ENCODE results near the gene HLTF.

Gene HLTF

GRCh38 chr3:149089395-149089794 lies 3.1 kb upstream of the HLTF start:
- DNase-seq (ENCODE audit: low spot score), result no peak

GRCh38 chr3:149087208-149087607 lies 875 bp upstream of the HLTF start:
- no peak for DNase-seq (ENCODE audit: low spot score)

GRCh38 chr3:149085828-149086231 lies 503 bp downstream of the HLTF start:
- DNase-seq (ENCODE audit: low spot score), result peak; percentile 42

GRCh38 chr3:149081772-149082171 lies 4.6 kb downstream of the HLTF start:
- DNase-seq (ENCODE audit: low spot score), result no peak

GRCh38 chr3:149080699-149081091 lies 5.6 kb downstream of the HLTF start:
- DNase-seq (ENCODE audit: low spot score), result peak; percentile 37

- no peak for DNase-seq (ENCODE audit: low spot score)
Measured at GRCh38 chr3:149080011-149080698, 6.2 kb downstream of the HLTF start.

- DNase-seq (ENCODE audit: low spot score), result no peak
Measured at GRCh38 chr3:149077628-149078027, 8.7 kb downstream of the HLTF start.

- no peak for DNase-seq (ENCODE audit: low spot score)
Measured at GRCh38 chr3:149067883-149068282, 18.4 kb downstream of the HLTF start.

- DNase-seq (ENCODE audit: low spot score), result no peak
Measured at GRCh38 chr3:149061776-149062175, 24.6 kb downstream of the HLTF start.

GRCh38 chr3:149058602-149059001 lies 27.7 kb downstream of the HLTF start:
- no peak for DNase-seq (ENCODE audit: low spot score)

- no peak for DNase-seq (ENCODE audit: low spot score)
Measured at GRCh38 chr3:149058198-149058597, 28.1 kb downstream of the HLTF start.

- no peak for DNase-seq (ENCODE audit: low spot score)
Measured at GRCh38 chr3:149055575-149055974, 30.8 kb downstream of the HLTF start.

- no peak for DNase-seq (ENCODE audit: low spot score)
Measured at GRCh38 chr3:149044339-149045083, 41.8 kb downstream of the HLTF start.

- DNase-seq (ENCODE audit: low spot score), result peak; percentile 19
Measured at GRCh38 chr3:149042789-149043386, 43.4 kb downstream of the HLTF start.

GRCh38 chr3:149038322-149038721 lies 48.0 kb downstream of the HLTF start:
- no peak for DNase-seq (ENCODE audit: low spot score)

- no peak for DNase-seq (ENCODE audit: low spot score)
Measured at GRCh38 chr3:149037684-149038083, 48.6 kb downstream of the HLTF start.

GRCh38 chr3:149031096-149031495 lies 55.2 kb downstream of the HLTF start:
- DNase-seq (ENCODE audit: low spot score), result no peak

- DNase-seq (ENCODE audit: low spot score), result no peak
Measured at GRCh38 chr3:149026718-149027117, 59.6 kb downstream of the HLTF start.

GRCh38 chr3:149023951-149024350 lies 62.4 kb downstream of the HLTF start:
- DNase-seq (ENCODE audit: low spot score), result no peak

- no peak for DNase-seq (ENCODE audit: low spot score)
Measured at GRCh38 chr3:149021830-149022229, 64.5 kb downstream of the HLTF start.

GRCh38 chr3:149020839-149021252 lies 65.5 kb downstream of the HLTF start:
- DNase-seq (ENCODE audit: low spot score), result no peak

- DNase-seq (ENCODE audit: low spot score), result no peak
Measured at GRCh38 chr3:149020196-149020838, 66.0 kb downstream of the HLTF start.

- DNase-seq (ENCODE audit: low spot score), result no peak
Measured at GRCh38 chr3:149019580-149019979, 66.8 kb downstream of the HLTF start.
